Sigmoid colon (tissue), 4 donors: ENCODE results near the gene SEPTIN11.

Experiments
- POLR2A ChIP-seq, 2 donors: fragments of 450-650 bp; IDR thresholded peaks; one replicate each; pipeline ENCODE4 v1.6.1; 2016; ENCODE audit warnings: antibody characterized with exemption in 2 of 2, mild to moderate bottlenecking in 2 of 2, moderate library complexity in 2 of 2
- POLR2AphosphoS5 ChIP-seq, 4 donors: sonication (generic); formaldehyde crosslinking; IDR thresholded peaks; one replicate each; pipeline ENCODE4 v1.6.1; 2017; ENCODE audit warnings: antibody characterized with exemption in 4 of 4
- TF ChIP-seq, protein P1 (sequence below), 4 experiments: fragments of 450-650 bp in 3 of 4; fragments of 200-600 bp in 1 of 4; IDR thresholded peaks; one replicate each; pipeline ENCODE4 v1.5.1; 2016 to 2019; ENCODE audit warnings: antibody characterized with exemption in 4 of 4, mild to moderate bottlenecking in 3 of 4, moderate library complexity in 2 of 4

DNA sequence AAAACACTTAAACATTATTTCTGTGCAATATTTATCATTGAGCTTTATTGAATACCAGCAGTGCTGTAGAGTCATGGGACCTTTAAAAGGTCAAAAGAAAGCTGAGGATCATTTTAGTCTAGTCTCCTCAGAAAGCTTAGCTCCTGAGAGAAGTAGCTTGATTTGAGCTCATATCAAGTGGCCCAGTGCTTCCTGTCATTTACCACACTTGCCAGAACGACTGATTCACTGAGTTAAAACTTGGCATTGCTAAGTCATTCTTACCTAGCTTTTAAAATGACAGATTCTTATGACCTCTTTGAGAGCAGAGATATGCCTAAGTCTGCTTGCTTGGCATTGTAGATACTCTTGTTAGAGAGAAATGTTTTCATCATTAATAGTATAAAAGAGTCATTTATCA lies 15.2 kb downstream of the SEPTIN11 start:
- TF ChIP-seq, protein P1, sequence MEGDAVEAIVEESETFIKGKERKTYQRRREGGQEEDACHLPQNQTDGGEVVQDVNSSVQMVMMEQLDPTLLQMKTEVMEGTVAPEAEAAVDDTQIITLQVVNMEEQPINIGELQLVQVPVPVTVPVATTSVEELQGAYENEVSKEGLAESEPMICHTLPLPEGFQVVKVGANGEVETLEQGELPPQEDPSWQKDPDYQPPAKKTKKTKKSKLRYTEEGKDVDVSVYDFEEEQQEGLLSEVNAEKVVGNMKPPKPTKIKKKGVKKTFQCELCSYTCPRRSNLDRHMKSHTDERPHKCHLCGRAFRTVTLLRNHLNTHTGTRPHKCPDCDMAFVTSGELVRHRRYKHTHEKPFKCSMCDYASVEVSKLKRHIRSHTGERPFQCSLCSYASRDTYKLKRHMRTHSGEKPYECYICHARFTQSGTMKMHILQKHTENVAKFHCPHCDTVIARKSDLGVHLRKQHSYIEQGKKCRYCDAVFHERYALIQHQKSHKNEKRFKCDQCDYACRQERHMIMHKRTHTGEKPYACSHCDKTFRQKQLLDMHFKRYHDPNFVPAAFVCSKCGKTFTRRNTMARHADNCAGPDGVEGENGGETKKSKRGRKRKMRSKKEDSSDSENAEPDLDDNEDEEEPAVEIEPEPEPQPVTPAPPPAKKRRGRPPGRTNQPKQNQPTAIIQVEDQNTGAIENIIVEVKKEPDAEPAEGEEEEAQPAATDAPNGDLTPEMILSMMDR (IDR thresholded peaks at IDR 0.05): no peak
- TF ChIP-seq POLR2A (IDR thresholded peaks at IDR 0.05) (no peak), POLR2AphosphoS5 (IDR thresholded peaks at IDR 0.05) (no peak)
